HG03432 (cell line): ENCODE results near the gene KDM4F.
"Not testable (repeated sequence)": the region's sequence is repeated elsewhere in the genome, so short reads cannot be mapped to it uniquely, and the experiment has no call there.

Source experiments
- ATAC-seq: cut with Tn5 transposase; IDR thresholded peaks from one replicate; pipeline ENCODE4 v1.9.1; 2021; ENCODE audit warnings: mild to moderate bottlenecking, moderate library complexity; ENCODE audit not compliant: unreplicated experiment

Gene KDM4F

GRCh38 chr11:95049122-95049521, at the start of gene KDM4F:
TSS of gene KDM4F (plus strand) at chr11:95049422.
- ATAC-seq: not testable (repeated sequence)

GRCh38 chr11:95003716-95004115, 45.5 kb upstream of the KDM4F start:
- no peak for ATAC-seq

- ATAC-seq: no peak
These were observed 43.6 kb upstream of the KDM4F start for GRCh38 chr11:95005642-95006041.

GRCh38 chr11:95011376-95011775, 37.8 kb upstream of the KDM4F start:
- no peak for ATAC-seq

GRCh38 chr11:95014184-95014821, 34.9 kb upstream of the KDM4F start:
- ATAC-seq: no peak

GRCh38 chr11:95016139-95016538, 33.1 kb upstream of the KDM4F start:
- ATAC-seq: no peak

GRCh38 chr11:95021468-95021867, 27.8 kb upstream of the KDM4F start:
- not testable (repeated sequence) for ATAC-seq

- ATAC-seq: no peak
These were observed 24.3 kb upstream of the KDM4F start, which contains the start of gene KDM4E for GRCh38 chr11:95024958-95025357. TSS of gene KDM4E (plus strand) at chr11:95025258. CDS start at chr11:95025558, 300 bp downstream.

- ATAC-seq: not testable (repeated sequence)
These were observed 23.6 kb upstream of the KDM4F start for GRCh38 chr11:95025594-95025993.

- no peak for ATAC-seq
These were observed 20.9 kb upstream of the KDM4F start for GRCh38 chr11:95028357-95028756.

GRCh38 chr11:95033051-95033450, 16.2 kb upstream of the KDM4F start:
- no peak for ATAC-seq

GRCh38 chr11:95035316-95035715, 13.9 kb upstream of the KDM4F start:
- no peak for ATAC-seq

- ATAC-seq: not testable (repeated sequence)
These were observed 11.7 kb upstream of the KDM4F start for GRCh38 chr11:95037356-95038035.

- no peak for ATAC-seq
These were observed 7.0 kb upstream of the KDM4F start for GRCh38 chr11:95042239-95042638.

GRCh38 chr11:95042906-95043305, 6.3 kb upstream of the KDM4F start:
- ATAC-seq: no peak

- no peak for ATAC-seq
These were observed 5.2 kb upstream of the KDM4F start for GRCh38 chr11:95044010-95044409.

- no peak for ATAC-seq
These were observed 3.4 kb upstream of the KDM4F start for GRCh38 chr11:95045812-95046211.

GRCh38 chr11:95050595-95051202, 1.5 kb downstream of the KDM4F start:
- no peak for ATAC-seq

GRCh38 chr11:95054356-95054755, 5.1 kb downstream of the KDM4F start:
- ATAC-seq: no peak

- peak; percentile 99 for ATAC-seq
These were observed 6.2 kb downstream of the KDM4F start for GRCh38 chr11:95055283-95055897.

GRCh38 chr11:95057959-95058358, 8.7 kb downstream of the KDM4F start:
- no peak for ATAC-seq

- no peak for ATAC-seq
These were observed 9.4 kb downstream of the KDM4F start for GRCh38 chr11:95058621-95059020.
